ACC112 (cell line): ENCODE measurements around the gene AGAP3.

Experiments
- H2AFZ ChIP-seq: fragments of 200-600 bp; sonication (generic); one replicate; pipeline ENCODE4 v1.6.0; 2017; ENCODE audit warnings: antibody characterized with exemption, low read length; ENCODE audit not compliant: unreplicated experiment
- H3K27ac ChIP-seq: fragments of 200-600 bp; sonication (generic); 2 replicates; pipeline ENCODE4 v1.5.1; 2014; ENCODE audit warnings: low read depth, mild to moderate bottlenecking, antibody characterized with exemption, low read length, moderate library complexity
- H3K27me3 ChIP-seq: fragments of 200-600 bp; sonication (generic); 2 replicates; pipeline ENCODE4 v1.6.1; 2014; ENCODE audit warnings: mild to moderate bottlenecking, antibody characterized with exemption, low read length, moderate library complexity, mixed read lengths; ENCODE audit not compliant: insufficient read depth
- H3K36me3 ChIP-seq: fragments of 200-600 bp; sonication (generic); 2 replicates; pipeline ENCODE4 v1.6.1; 2016; ENCODE audit warnings: mild to moderate bottlenecking, antibody characterized with exemption, low read length, moderate library complexity, mixed read lengths; ENCODE audit not compliant: insufficient read depth
- H3K4me1 ChIP-seq: fragments of 200-600 bp; sonication (generic); one replicate; pipeline ENCODE4 v1.6.1; 2016; ENCODE audit warnings: low read length, mixed read lengths; ENCODE audit not compliant: insufficient read depth, unreplicated experiment, control insufficient read depth
- H3K4me3 ChIP-seq: fragments of 200-600 bp; sonication (generic); 2 replicates; pipeline ENCODE4 v1.5.1; 2014; ENCODE audit warnings: mild to moderate bottlenecking, low read depth, low read length
- H3K79me2 ChIP-seq: fragments of 200-600 bp; sonication (generic); one replicate; pipeline ENCODE4 v1.6.0; 2016; ENCODE audit warnings: low read length; ENCODE audit not compliant: control insufficient read depth, unreplicated experiment, insufficient read depth

Gene AGAP3

GRCh38 chr7:151185762-151186639 is 99.7 kb downstream of the AGAP3 start:
- no peaks in the 10 kb centered on the region for H3K4me1 ChIP-seq
- H3K4me3 ChIP-seq = no peak overlapping the region
- H3K79me2 ChIP-seq = no peaks in the 10 kb centered on the region
- no peak overlapping the region for H2AFZ ChIP-seq
- H3K27ac ChIP-seq = no peak overlapping the region
- H3K27me3 ChIP-seq = peaks cover 47% of the 10 kb centered on the region
- no peaks in the 10 kb centered on the region for H3K36me3 ChIP-seq

GRCh38 chr7:151186640-151187408 is 100.5 kb downstream of the AGAP3 start, which contains the start of gene ASB10:
Gene ASB10, minus strand, starts transcription at chr7:151187250. Its CDS starts 120 bp downstream, at chr7:151187130.
- no peak within 1 kb of the TSS for H2AFZ ChIP-seq
- no peak within 1 kb of the TSS for H3K4me3 ChIP-seq
- peaks cover 49% of the 10 kb centered on the region for H3K27me3 ChIP-seq

GRCh38 chr7:151187409-151188251 is 101.4 kb downstream of the AGAP3 start:
- Histone ChIP-seq H3K27ac (no peak overlapping the region), H3K79me2 (no peaks in the 10 kb centered on the region), H3K27me3 (peaks cover 53% of the 10 kb centered on the region), H3K4me3 (no peak overlapping the region), H2AFZ (no peak overlapping the region), H3K36me3 (no peaks in the 10 kb centered on the region), H3K4me1 (no peaks in the 10 kb centered on the region)

More at GRCh38 chr7:151186640-151187408, 100.5 kb downstream of the AGAP3 start, which contains the start of gene ASB10:
- H3K36me3 ChIP-seq = no peaks in the 10 kb centered on the region
- H3K4me1 ChIP-seq = no peaks in the 10 kb centered on the region
- H3K79me2 ChIP-seq = no peaks in the 10 kb centered on the region
- H3K27ac ChIP-seq = no peak within 1 kb of the TSS

- no peaks in the 10 kb centered on the region for H3K4me1 ChIP-seq
- peaks cover 54% of the 10 kb centered on the region for H3K27me3 ChIP-seq
- H3K4me3 ChIP-seq = no peak overlapping the region
- H3K36me3 ChIP-seq = no peaks in the 10 kb centered on the region
- no peaks in the 10 kb centered on the region for H3K79me2 ChIP-seq
- H2AFZ ChIP-seq = no peak overlapping the region
- H3K27ac ChIP-seq = no peak overlapping the region
These were observed 101.9 kb downstream of the AGAP3 start for GRCh38 chr7:151188252-151188542.

- H3K36me3 ChIP-seq = no peaks in the 10 kb centered on the region
- peaks cover 56% of the 10 kb centered on the region for H3K27me3 ChIP-seq
- no peaks in the 10 kb centered on the region for H3K79me2 ChIP-seq
- H2AFZ ChIP-seq = no peak overlapping the region
- H3K4me3 ChIP-seq = no peak overlapping the region
- H3K27ac ChIP-seq = no peak overlapping the region
- no peaks in the 10 kb centered on the region for H3K4me1 ChIP-seq
These were observed 102.8 kb downstream of the AGAP3 start for GRCh38 chr7:151189038-151189437.

GRCh38 chr7:151191544-151191943 is 105.3 kb downstream of the AGAP3 start:
- peaks cover 75% of the 10 kb centered on the region for H3K27me3 ChIP-seq
- H3K79me2 ChIP-seq = no peaks in the 10 kb centered on the region
- no peaks in the 10 kb centered on the region for H3K4me1 ChIP-seq
- no peak overlapping the region for H3K27ac ChIP-seq
- no peak overlapping the region for H2AFZ ChIP-seq
- H3K4me3 ChIP-seq = no peak overlapping the region
- no peaks in the 10 kb centered on the region for H3K36me3 ChIP-seq

GRCh38 chr7:151192002-151192539 is 105.8 kb downstream of the AGAP3 start:
- Histone ChIP-seq H3K4me1 (no peaks in the 10 kb centered on the region), H3K79me2 (no peaks in the 10 kb centered on the region), H3K27ac (no peak overlapping the region), H2AFZ (no peak overlapping the region), H3K27me3 (peaks cover 79% of the 10 kb centered on the region), H3K4me3 (no peak overlapping the region), H3K36me3 (no peaks in the 10 kb centered on the region)

- H3K27ac ChIP-seq = no peak overlapping the region
- H3K4me3 ChIP-seq = no peak overlapping the region
- H3K36me3 ChIP-seq = no peaks in the 10 kb centered on the region
- no peak overlapping the region for H2AFZ ChIP-seq
- no peaks in the 10 kb centered on the region for H3K79me2 ChIP-seq
- H3K27me3 ChIP-seq = peaks cover 84% of the 10 kb centered on the region
- no peaks in the 10 kb centered on the region for H3K4me1 ChIP-seq
These were observed 107.1 kb downstream of the AGAP3 start for GRCh38 chr7:151193203-151193978.
